NT2/D1 (cell line): ENCODE data around the gene RGS19.

Experiments
- SUZ12 ChIP-seq: IDR thresholded peaks from 2 replicates; pipeline ENCODE4 v1.6.1; 2011; ENCODE audit not compliant: insufficient read length, insufficient read depth; ENCODE audit errors: extremely low read depth
- YY1 ChIP-seq: IDR thresholded peaks from 2 replicates; pipeline ENCODE4 v1.6.1; 2011; ENCODE audit not compliant: insufficient read length, insufficient read depth

DNA sequence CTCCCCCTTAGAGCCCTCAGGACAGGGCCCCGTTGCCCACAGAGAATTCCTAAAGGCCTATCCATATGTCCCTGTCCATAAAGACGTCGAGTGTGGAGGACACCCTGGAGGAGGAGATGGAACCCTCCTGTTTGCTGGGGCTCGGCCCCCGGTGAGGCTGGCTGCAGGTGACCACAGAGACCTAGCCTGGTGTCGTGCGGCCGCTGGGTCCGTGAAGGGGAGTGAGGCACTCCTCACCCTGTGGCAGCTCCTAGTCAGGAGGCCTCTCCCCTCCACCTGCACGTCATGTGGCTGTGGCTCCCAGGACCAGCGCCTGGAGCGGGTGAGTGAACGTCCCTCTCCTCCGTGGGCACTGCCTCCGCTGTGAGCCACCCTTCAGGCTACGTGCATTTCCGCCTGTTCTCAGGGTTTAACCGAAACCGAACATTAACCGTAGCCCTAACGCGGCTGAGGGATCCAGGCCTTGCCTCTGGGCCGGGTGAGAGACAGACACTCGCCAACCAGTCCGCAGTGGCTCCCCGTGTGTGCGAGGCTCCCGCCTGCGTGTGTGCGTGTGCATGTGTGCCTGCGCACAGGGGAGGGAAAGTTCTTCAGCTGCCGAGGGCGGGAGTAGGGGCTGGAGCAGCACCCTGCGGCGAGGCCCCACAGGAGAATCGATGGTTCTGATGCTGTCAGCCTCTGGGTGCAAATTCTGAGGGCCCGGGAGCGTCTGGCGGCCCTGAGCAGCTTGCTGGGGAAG lies 22.3 kb downstream of the RGS19 start:
- TF ChIP-seq SUZ12 (no peak), YY1 (no peak)
